Panc1 (cell line): ENCODE measurements around the gene GADD45A. TPM values are rescaled to one million over a fixed set of nuclear protein-coding genes. Genes with fewer than 3 reads are reported as not detected.

Experiments used
- ATAC-seq: fragments of 200-7000 bp; cut with Tn5 transposase; 2 replicates; pipeline ENCODE4 v1.9.1; 2020; ENCODE audit warnings: mild to moderate bottlenecking, moderate library complexity
- BruUV-seq: library from RNA; stranded (reverse); fragments of 400-500 nt; replicated peaks from 2 replicates; lab custom pipeline; 2021; lab: Mats Ljungman, UMichigan
- CTCF ChIA-PET: fragments of 300-600 bp; sonication (Branson Sonifier 250); formaldehyde crosslinking; loops from one replicate; lab custom pipeline; 2022; ENCODE audit warnings: antibody characterized with exemption; lab: Charles Lee
- POLR2A ChIA-PET: fragments of 300-600 bp; sonication (Branson Sonifier 250); formaldehyde crosslinking; loops from one replicate; lab custom pipeline; 2022; ENCODE audit warnings: antibody characterized with exemption; lab: Charles Lee
- DNase-seq: peaks from one replicate; pipeline ENCODE4 v3.0.0-alpha.2; 2010; ENCODE audit warnings: low read depth, low spot score
- H3K27ac ChIP-seq: 2 replicates; pipeline ENCODE4 v1.5.1; 2011; ENCODE audit warnings: mild to moderate bottlenecking, low read length, inconsistent platforms
- H3K27me3 ChIP-seq: fragments of 200-500 bp; sonication (Bioruptor generic); 2 replicates; pipeline ENCODE4 v1.6.0; 2014; ENCODE audit warnings: low read length, inconsistent platforms; ENCODE audit not compliant: control insufficient read depth, insufficient read depth
- H3K36me3 ChIP-seq: fragments of 200-500 bp; sonication (Bioruptor generic); 2 replicates; pipeline ENCODE4 v1.5.1; 2014; ENCODE audit warnings: inconsistent platforms, mild to moderate bottlenecking, low read length, moderate library complexity; ENCODE audit not compliant: control insufficient read depth, insufficient read depth
- H3K4me1 ChIP-seq: 2 replicates; pipeline ENCODE4 v1.5.1; 2011; ENCODE audit warnings: inconsistent platforms, mild to moderate bottlenecking, low read length, moderate library complexity; ENCODE audit not compliant: control insufficient read depth, insufficient read depth
- H3K4me3 ChIP-seq, 2 experiments: 2 replicates each; pipeline ENCODE4 v1.5.1; 2011 to 2012; ENCODE audit warnings: low read depth in 2 of 2, low read length in 2 of 2, mild to moderate bottlenecking in 2 of 2, inconsistent platforms in 1 of 2, moderate library complexity in 1 of 2
- H3K9me3 ChIP-seq: fragments of 200-500 bp; sonication (Bioruptor generic); 2 replicates; pipeline ENCODE4 v1.5.1; 2014; ENCODE audit warnings: low read depth, mild to moderate bottlenecking, inconsistent platforms, low read length, moderate library complexity; ENCODE audit not compliant: control insufficient read depth, insufficient read depth
- CTCF ChIP-seq: fragments of 450-650 bp; IDR thresholded peaks from 2 replicates; pipeline ENCODE4 v1.5.1; 2017; ENCODE audit warnings: mild to moderate bottlenecking
- POLR2AphosphoS5 ChIP-seq: IDR thresholded peaks from 2 replicates; pipeline ENCODE4 v1.6.1; 2012; ENCODE audit warnings: mild to moderate bottlenecking, low read depth, low read length, moderate library complexity
- REST ChIP-seq, 2 experiments: IDR thresholded peaks; 2 replicates each; pipeline ENCODE4 v1.6.1; 2011 to 2012; ENCODE audit warnings: low read depth in 2 of 2, control low read depth in 1 of 2, low read length in 1 of 2, mild to moderate bottlenecking in 1 of 2, moderate library complexity in 1 of 2; ENCODE audit not compliant: insufficient read depth in 1 of 2
- SIN3A ChIP-seq: IDR thresholded peaks from 2 replicates; pipeline ENCODE4 v1.6.1; 2012; ENCODE audit warnings: low read depth, mild to moderate bottlenecking, low read length, moderate library complexity, borderline replicate concordance; ENCODE audit not compliant: insufficient read depth
- TCF7L2 ChIP-seq: IDR thresholded peaks from 2 replicates; pipeline ENCODE4 v1.6.1; 2011; ENCODE audit warnings: mild to moderate bottlenecking, low read depth, low read length, inconsistent platforms
- in situ Hi-C: cut with HindIII; loops from 2 replicates; pipeline ENCODE4 v1.10.0; 2016; ENCODE audit warnings: low sequenced_read_pairs, low pct_unique_long_range_greater_than_20kb
- intact Hi-C: fragments of 100-400 bp; cut with micrococcal nuclease; formaldehyde crosslinking; loops from one replicate; pipeline ENCODE4 v1.10.0; 2022; ENCODE audit not compliant: unreplicated experiment
- total RNA-seq: library from RNA; stranded (reverse); gene quantifications from one replicate; pipeline ENCODE4 v1.2.1, GENCODE V29; 2021; ENCODE audit not compliant: unreplicated experiment

Gene GADD45A
- total RNA-seq, 1 experiment from 2014 or later: 106 TPM

GRCh38 chr1:67639361-67639760, 45.6 kb upstream of the GADD45A start:
- no peak for DNase-seq
- POLR2A ChIA-PET: no interaction called here
- Histone ChIP-seq H3K4me3 (no peak overlapping the region), H3K27me3 (no peaks in the 10 kb centered on the region), H3K36me3 (no peaks in the 10 kb centered on the region), H3K9me3 (no peaks in the 10 kb centered on the region), H3K4me1 (peaks cover 5% of the 10 kb centered on the region), H3K27ac (peak overlapping the region; percentile 74)
- ATAC-seq: no peak
- intact Hi-C loops: no loop called here
- no peak for TF ChIP-seq TCF7L2
- TF ChIP-seq REST (IDR thresholded peaks at IDR 0.05; ENCODE audit: insufficient read depth in 1 of 2, low read depth in 2 of 2, low read length in 1 of 2): no peak
- TF ChIP-seq POLR2AphosphoS5: no peak
- no peak for TF ChIP-seq CTCF
- TF ChIP-seq SIN3A: no peak
- in situ Hi-C loops: no loop called here
- CTCF ChIA-PET: no interaction called here
- no TSS peak for BruUV-seq

GRCh38 chr1:67642629-67643028, 42.4 kb upstream of the GADD45A start:
- CTCF ChIA-PET: no interaction called here
- no TSS peak for BruUV-seq
- intact Hi-C loops: no loop called here
- Histone ChIP-seq H3K27me3 (no peaks in the 10 kb centered on the region), H3K4me3 (no peak overlapping the region), H3K36me3 (no peaks in the 10 kb centered on the region), H3K4me1 (peaks cover 34% of the 10 kb centered on the region), H3K27ac (peak overlapping the region; percentile 100), H3K9me3 (no peaks in the 10 kb centered on the region)
- in situ Hi-C loops: no loop called here
- DNase-seq (no peak), ATAC-seq (no peak)
- TF ChIP-seq POLR2AphosphoS5: no peak
- TF ChIP-seq TCF7L2: no peak
- no peak for TF ChIP-seq CTCF
- no peak for TF ChIP-seq SIN3A
- TF ChIP-seq REST (IDR thresholded peaks at IDR 0.05; ENCODE audit: insufficient read depth in 1 of 2, low read depth in 2 of 2, low read length in 1 of 2): no peak
- POLR2A ChIA-PET: no interaction called here
